ENCODE measurements around the gene ARRDC1.

DNA sequence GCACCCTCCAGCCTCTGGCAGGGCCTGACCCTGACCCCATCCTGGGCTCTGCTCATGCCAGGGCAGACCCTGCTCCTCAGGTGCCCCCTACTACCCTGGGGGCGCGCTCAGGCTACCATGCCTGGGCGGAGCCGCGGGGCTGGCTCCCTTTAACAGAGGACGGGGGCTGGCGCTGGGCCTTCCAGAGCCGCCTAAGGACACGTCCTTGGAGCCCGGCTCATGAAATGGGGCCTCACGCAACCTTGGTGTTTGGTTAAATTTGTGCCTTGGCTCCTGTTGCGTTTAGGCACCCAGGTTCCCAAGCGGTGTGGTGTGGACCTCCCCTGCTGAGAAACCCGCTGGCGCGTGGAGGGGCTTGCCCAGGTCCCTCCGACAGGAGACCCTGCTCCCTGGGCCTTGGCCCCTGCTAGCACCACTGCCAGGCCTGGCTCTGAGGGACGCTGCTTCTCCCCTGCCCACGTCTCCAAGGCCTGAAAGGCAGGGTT is 9.9 kb downstream of the ARRDC1 start:
- TF ChIP-seq, protein P1, sequence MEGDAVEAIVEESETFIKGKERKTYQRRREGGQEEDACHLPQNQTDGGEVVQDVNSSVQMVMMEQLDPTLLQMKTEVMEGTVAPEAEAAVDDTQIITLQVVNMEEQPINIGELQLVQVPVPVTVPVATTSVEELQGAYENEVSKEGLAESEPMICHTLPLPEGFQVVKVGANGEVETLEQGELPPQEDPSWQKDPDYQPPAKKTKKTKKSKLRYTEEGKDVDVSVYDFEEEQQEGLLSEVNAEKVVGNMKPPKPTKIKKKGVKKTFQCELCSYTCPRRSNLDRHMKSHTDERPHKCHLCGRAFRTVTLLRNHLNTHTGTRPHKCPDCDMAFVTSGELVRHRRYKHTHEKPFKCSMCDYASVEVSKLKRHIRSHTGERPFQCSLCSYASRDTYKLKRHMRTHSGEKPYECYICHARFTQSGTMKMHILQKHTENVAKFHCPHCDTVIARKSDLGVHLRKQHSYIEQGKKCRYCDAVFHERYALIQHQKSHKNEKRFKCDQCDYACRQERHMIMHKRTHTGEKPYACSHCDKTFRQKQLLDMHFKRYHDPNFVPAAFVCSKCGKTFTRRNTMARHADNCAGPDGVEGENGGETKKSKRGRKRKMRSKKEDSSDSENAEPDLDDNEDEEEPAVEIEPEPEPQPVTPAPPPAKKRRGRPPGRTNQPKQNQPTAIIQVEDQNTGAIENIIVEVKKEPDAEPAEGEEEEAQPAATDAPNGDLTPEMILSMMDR (IDR thresholded peaks at IDR 0.05) = no peak
- TF ChIP-seq POLR2A (IDR thresholded peaks at IDR 0.05) = no peak
